GM12878 (cell line): ENCODE data around the gene TSPEAR. TPM values are rescaled to one million over a fixed set of nuclear protein-coding genes. Genes with fewer than 3 reads are reported as not detected.

ENCODE experiments used
- ATAC-seq: fragments of 200-7000 bp; cut with Tn5 transposase; 3 replicates; pipeline ENCODE4 v1.9.1; 2020; ENCODE audit warnings: mild to moderate bottlenecking, moderate library complexity
- BruUV-seq: library from RNA; stranded (reverse); fragments of 400-500 nt; replicated peaks from 2 replicates; lab custom pipeline; 2021; lab: Mats Ljungman, UMichigan
- CTCF ChIA-PET: fragments of 300-600 bp; sonication (Branson Sonifier 250); formaldehyde crosslinking; extraction: SDS; loops from one replicate; lab custom pipeline; 2021; ENCODE audit warnings: inconsistent platforms; lab: Yijun Ruan, JAX
- POLR2A ChIA-PET: fragments of 350-600 bp; formaldehyde crosslinking; extraction: SDS; loops from one replicate; lab custom pipeline; 2021; ENCODE audit warnings: inconsistent platforms; lab: Charles Lee
- RAD21 ChIA-PET: fragments of 300-600 bp; sonication (Branson Sonifier 250); formaldehyde crosslinking; loops from one replicate; lab custom pipeline; 2023; ENCODE audit warnings: antibody characterized with exemption; ENCODE audit not compliant: unreplicated experiment; lab: Charles Lee
- SMC1A ChIA-PET: fragments of 300-600 bp; sonication (Branson Sonifier 250); formaldehyde crosslinking; loops from one replicate; lab custom pipeline; 2023; ENCODE audit not compliant: unreplicated experiment, uncharacterized antibody; lab: Charles Lee
- DNase-seq: peaks from one replicate; pipeline ENCODE4 v3.0.0-alpha.2; 2011; ENCODE audit warnings: low read depth, low spot score
- FAIRE-seq: peaks from 3 replicates; lab custom pipeline; 2011; peaks lifted over from hg19 to GRCh38; lab: Jason Lieb, UNC
- H2AFZ ChIP-seq: 2 replicates; pipeline ENCODE4 v1.6.0; 2011; ENCODE audit warnings: low read depth, low read length, control low read depth; ENCODE audit not compliant: control insufficient read depth
- H3K27ac ChIP-seq: 2 replicates; pipeline ENCODE4 v1.5.1; 2011; ENCODE audit warnings: control low read depth; ENCODE audit not compliant: control insufficient read depth, insufficient read depth
- H3K27me3 ChIP-seq, 2 experiments: replicated peaks in 1 of 2; 2 replicates each; pipeline versions ENCODE4 v1.6.0 to v1.6.1; 2011; ENCODE audit warnings: low read length in 1 of 2; ENCODE audit not compliant: control insufficient read depth in 2 of 2, insufficient read depth in 2 of 2
- H3K36me3 ChIP-seq, 2 experiments: 2 replicates each; pipeline ENCODE4 v1.5.1; 2011; ENCODE audit warnings: low read length in 1 of 2; ENCODE audit not compliant: control insufficient read depth in 2 of 2, insufficient read depth in 2 of 2
- H3K4me1 ChIP-seq: 2 replicates; pipeline ENCODE4 v1.6.1; 2011; ENCODE audit warnings: mild to moderate bottlenecking, low read length, moderate library complexity, mixed read lengths; ENCODE audit not compliant: control insufficient read depth, insufficient read depth
- H3K4me2 ChIP-seq: 2 replicates; pipeline ENCODE4 v1.6.0; 2011; ENCODE audit warnings: control low read depth; ENCODE audit not compliant: control insufficient read depth, insufficient read depth
- H3K4me3 ChIP-seq: fragments of 200-600 bp; sonication (generic); 2 replicates; pipeline ENCODE4 v1.5.1; 2016
- H3K79me2 ChIP-seq: 2 replicates; pipeline ENCODE4 v1.6.0; 2011; ENCODE audit warnings: low read length; ENCODE audit not compliant: control insufficient read depth, insufficient read depth
- H3K9ac ChIP-seq: 2 replicates; pipeline ENCODE4 v1.8.0; 2011; ENCODE audit warnings: low read length, control low read depth, mixed read lengths; ENCODE audit not compliant: control insufficient read depth, insufficient read depth
- H3K9me3 ChIP-seq: replicated peaks from 3 replicates; pipeline ENCODE4 v1.5.1; 2011; ENCODE audit warnings: mild to moderate bottlenecking, low read length; ENCODE audit not compliant: control insufficient read depth, insufficient read depth
- H4K20me1 ChIP-seq: 2 replicates; pipeline ENCODE4 v1.6.0; 2011; ENCODE audit not compliant: control insufficient read depth, insufficient read depth
- ASH2L ChIP-seq: fragments of 300-600, 200-600 bp; sonication (generic); IDR thresholded peaks from 2 replicates; pipeline ENCODE4 v1.6.1; 2017; ENCODE audit warnings: low read depth, mild to moderate bottlenecking, borderline replicate concordance
- ATF7 ChIP-seq: fragments of 450-650 bp; IDR thresholded peaks from 2 replicates; pipeline ENCODE4 v1.6.1; 2016; ENCODE audit warnings: low read depth, mild to moderate bottlenecking
- CEBPB ChIP-seq, 2 experiments: fragments of 150-350 bp in 1 of 2; IDR thresholded peaks; 2 replicates each; pipeline ENCODE4 v1.6.1; 2012 to 2014; ENCODE audit warnings: low read depth in 2 of 2, low read length in 2 of 2, borderline replicate concordance in 1 of 2, inconsistent platforms in 1 of 2
- CHD2 ChIP-seq: IDR thresholded peaks from 2 replicates; pipeline ENCODE4 v1.6.1; 2011; ENCODE audit warnings: low read depth, low read length, improper control_type of control experiment, borderline replicate concordance
- CREB1 ChIP-seq: IDR thresholded peaks from 2 replicates; pipeline ENCODE4 v1.6.1; 2012; ENCODE audit warnings: low read depth, mild to moderate bottlenecking, inconsistent platforms
- DPF2 ChIP-seq: fragments of 450-650 bp; IDR thresholded peaks from 2 replicates; pipeline ENCODE4 v1.6.1; 2017; ENCODE audit warnings: mild to moderate bottlenecking
- ESRRA ChIP-seq: IDR thresholded peaks from 2 replicates; pipeline ENCODE4 v1.6.1; 2012; ENCODE audit warnings: mild to moderate bottlenecking, low read length, improper control_type of control experiment
- IKZF2 ChIP-seq, 2 experiments: fragments of 450-650 bp; IDR thresholded peaks; 2 replicates each; pipeline ENCODE4 v1.6.1; 2017; ENCODE audit warnings: mild to moderate bottlenecking in 2 of 2, moderate library complexity in 2 of 2
- MTA3 ChIP-seq: IDR thresholded peaks from 2 replicates; pipeline ENCODE4 v1.6.1; 2012; ENCODE audit warnings: low read length, inconsistent platforms, borderline replicate concordance
- NFXL1 ChIP-seq: fragments of 450-650 bp; IDR thresholded peaks from 2 replicates; pipeline ENCODE4 v1.6.1; 2017; ENCODE audit warnings: antibody characterized with exemption, mild to moderate bottlenecking, borderline replicate concordance
- NRF1 ChIP-seq: conservative IDR thresholded peaks from 2 replicates; pipeline ENCODE4 v1.6.1; 2011; ENCODE audit warnings: mild to moderate bottlenecking, low read depth, low read length, improper control_type of control experiment
- POLR2AphosphoS2 ChIP-seq: IDR thresholded peaks from 2 replicates; pipeline ENCODE4 v1.6.1; 2011; ENCODE audit warnings: low read depth, mild to moderate bottlenecking, low read length, improper control_type of control experiment, moderate library complexity
- RCOR1 ChIP-seq: conservative IDR thresholded peaks from 2 replicates; pipeline ENCODE4 v1.6.1; 2012; ENCODE audit warnings: low read depth, low read length, improper control_type of control experiment
- RUNX3 ChIP-seq: IDR thresholded peaks from 2 replicates; pipeline ENCODE4 v1.6.1; 2012; ENCODE audit warnings: low read length, inconsistent platforms
- SMAD5 ChIP-seq: IDR thresholded peaks from 2 replicates; pipeline ENCODE4 v1.6.1; 2016; ENCODE audit warnings: antibody characterized with exemption, low read depth
- SMARCA5 ChIP-seq: fragments of 450-650 bp; IDR thresholded peaks from 2 replicates; pipeline ENCODE4 v1.6.1; 2017; ENCODE audit warnings: mild to moderate bottlenecking
- ZNF217 ChIP-seq: fragments of 450-650 bp; IDR thresholded peaks from 2 replicates; pipeline ENCODE4 v1.6.1; 2017; ENCODE audit warnings: antibody characterized with exemption, mild to moderate bottlenecking
- ZNF384 ChIP-seq: IDR thresholded peaks from 2 replicates; pipeline ENCODE4 v1.6.1; 2012; ENCODE audit warnings: low read depth, mild to moderate bottlenecking, low read length, improper control_type of control experiment, borderline replicate concordance
- WGBS: methylation state at CpG from one replicate; pipeline ENCODE4 v1.1.6; 2016; ENCODE audit warnings: low lambda C conversion rate; ENCODE audit not compliant: insufficient replicate concordance, insufficient coverage; ENCODE audit errors: missing lambda C conversion rate; 5-methylcytosine and 5-hydroxymethylcytosine counted together
- in situ Hi-C: fragments of 300-500 bp; cut with MboI; formaldehyde crosslinking; loops from 9 replicates; pipeline ENCODE4 v1.14.3; 2018; ENCODE audit warnings: mixed read lengths
- intact Hi-C: fragments of 100-400 bp; cut with micrococcal nuclease; formaldehyde crosslinking; loops from one replicate; pipeline ENCODE4 v1.14.2; 2022; ENCODE audit not compliant: unreplicated experiment
- polyA plus RNA-seq, 11 experiments: library from polyadenylated mRNA; depleted of rRNA in 4 of 11; unstranded in 6 of 11; stranded (reverse) in 5 of 11; fragments of >200 nt; fragmentation: Nextera tagmentation in 4 of 11; fragmentation: Illumina TruSeq in 1 of 11; extraction: Ambion mirVana in 4 of 11; extraction: Trizol in 1 of 11; gene quantifications; 1 replicate in 1 of 11; 2 replicates in 10 of 11; pipeline versions ENCODE4 v1.2.1 to v1.2.3, GENCODE V29; 2011 to 2016; ENCODE audit warnings: inconsistent platforms in 2 of 11, missing spikeins in 2 of 11, low read depth in 1 of 11
- total RNA-seq, 4 experiments: library from RNA; depleted of rRNA in 3 of 4; stranded (reverse); fragments of >200 nt in 3 of 4; fragmentation: Illumina TruSeq in 1 of 4; extraction: Trizol in 1 of 4; gene quantifications; 2 replicates each; pipeline versions ENCODE4 v1.2.1 to v1.2.3, GENCODE V29; 2013 to 2021
- TF ChIP-seq, protein P1 (sequence below): fragments of 450-650 bp; formaldehyde crosslinking; IDR thresholded peaks from 2 replicates; pipeline ENCODE4 v1.4.0; 2022; ENCODE audit warnings: mild to moderate bottlenecking, moderate library complexity

Gene TSPEAR
- total and polyA plus RNA-seq, 10 of the 15 experiments (the other 5 are each of a cell fraction or from before 2014, with no cell fraction given): not detected

- TF ChIP-seq, protein P1, sequence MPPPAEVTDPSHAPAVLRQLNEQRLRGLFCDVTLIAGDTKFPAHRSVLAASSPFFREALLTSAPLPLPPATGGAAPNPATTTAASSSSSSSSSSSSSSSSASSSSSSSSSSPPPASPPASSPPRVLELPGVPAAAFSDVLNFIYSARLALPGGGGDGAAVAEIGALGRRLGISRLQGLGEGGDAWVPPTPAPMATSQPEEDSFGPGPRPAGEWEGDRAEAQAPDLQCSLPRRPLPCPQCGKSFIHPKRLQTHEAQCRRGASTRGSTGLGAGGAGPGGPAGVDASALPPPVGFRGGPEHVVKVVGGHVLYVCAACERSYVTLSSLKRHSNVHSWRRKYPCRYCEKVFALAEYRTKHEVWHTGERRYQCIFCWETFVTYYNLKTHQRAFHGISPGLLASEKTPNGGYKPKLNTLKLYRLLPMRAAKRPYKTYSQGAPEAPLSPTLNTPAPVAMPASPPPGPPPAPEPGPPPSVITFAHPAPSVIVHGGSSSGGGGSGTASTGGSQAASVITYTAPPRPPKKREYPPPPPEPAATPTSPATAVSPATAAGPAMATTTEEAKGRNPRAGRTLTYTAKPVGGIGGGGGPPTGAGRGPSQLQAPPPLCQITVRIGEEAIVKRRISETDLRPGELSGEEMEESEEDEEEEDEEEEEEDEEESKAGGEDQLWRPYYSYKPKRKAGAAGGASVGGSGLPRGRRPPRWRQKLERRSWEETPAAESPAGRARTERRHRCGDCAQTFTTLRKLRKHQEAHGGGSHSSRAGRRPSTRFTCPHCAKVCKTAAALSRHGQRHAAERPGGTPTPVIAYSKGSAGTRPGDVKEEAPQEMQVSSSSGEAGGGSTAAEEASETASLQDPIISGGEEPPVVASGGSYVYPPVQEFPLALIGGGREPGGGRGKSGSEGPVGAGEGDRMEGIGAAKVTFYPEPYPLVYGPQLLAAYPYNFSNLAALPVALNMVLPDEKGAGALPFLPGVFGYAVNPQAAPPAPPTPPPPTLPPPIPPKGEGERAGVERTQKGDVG (CRISPR knock-in tag): no peak
- TF ChIP-seq ESRRA: no peak
- TF ChIP-seq DPF2: no peak
- no peak for TF ChIP-seq CREB1
- no peak for TF ChIP-seq RUNX3
- no peak for TF ChIP-seq NFXL1
- no peak for TF ChIP-seq CHD2
- no peak for TF ChIP-seq ATF7
- TF ChIP-seq ASH2L: no peak
Observed at GRCh38 chr21:44737706-44738354, 26.5 kb upstream of the TSPEAR start (continued).

DNA sequence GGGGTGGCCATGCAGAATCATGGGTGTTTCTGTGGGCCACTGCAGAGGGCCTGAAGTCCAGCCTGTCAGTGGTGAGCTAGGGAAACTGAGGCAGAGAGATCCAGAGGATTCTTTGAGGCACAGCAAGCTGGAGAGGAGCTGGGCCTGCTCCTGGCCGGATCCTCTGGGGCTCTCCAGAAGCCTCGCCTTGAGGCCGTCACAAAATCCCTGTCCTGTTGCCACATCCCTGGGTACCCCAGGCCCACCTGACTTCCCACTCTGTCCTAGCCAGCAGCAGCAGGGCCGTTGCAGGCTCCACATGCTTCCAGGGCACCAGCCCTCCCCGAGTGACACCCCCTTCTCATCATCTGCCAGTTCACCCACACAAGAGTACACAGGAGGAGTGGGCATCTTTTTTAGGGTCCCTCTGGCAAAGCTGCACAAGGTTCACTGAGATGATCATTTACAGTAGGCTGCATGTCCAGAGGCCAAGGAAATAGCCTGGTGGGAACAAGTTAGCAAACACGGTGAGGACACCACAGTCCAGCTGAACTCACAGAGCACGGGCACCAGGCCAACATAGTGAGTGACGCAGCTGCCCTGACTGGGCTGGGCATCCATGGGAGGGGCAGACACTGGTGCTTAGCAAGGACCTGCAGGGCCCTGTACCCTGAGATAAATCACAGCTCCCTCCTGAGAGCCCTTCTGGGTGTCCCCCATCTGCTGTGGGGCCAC lies 25.1 kb upstream of the TSPEAR start:
- FAIRE-seq: no peak
- TF ChIP-seq ZNF384 (no peak), POLR2AphosphoS2 (no peak), ZNF217 (no peak), CEBPB (IDR thresholded peaks at IDR 0.05; ENCODE audit: borderline replicate concordance in 1 of 2, low read depth in 2 of 2, low read length in 2 of 2) (no peak), SMAD5 (no peak), IKZF2 (IDR thresholded peaks at IDR 0.05) (no peak), SMARCA5 (no peak), RCOR1 (no peak), MTA3 (no peak), NRF1 (no peak)

More for the DNA sequence above, 25.1 kb upstream of the TSPEAR start:
- Histone ChIP-seq H3K36me3 (no peaks in the 10 kb centered on the region), H3K27me3 (no peaks in the 10 kb centered on the region; a peak in 1 of 4 replicates), H3K4me1 (no peaks in the 10 kb centered on the region), H3K9me3 (no peaks in the 10 kb centered on the region), H2AFZ (no peak overlapping the region), H3K9ac (no peak overlapping the region), H3K27ac (no peak overlapping the region), H4K20me1 (no peaks in the 10 kb centered on the region), H3K79me2 (no peaks in the 10 kb centered on the region), H3K4me2 (no peak overlapping the region), H3K4me3 (no peak overlapping the region)
- no TSS peak for BruUV-seq
- 43% methylated on average over 8 of the region's 8 CpGs for WGBS
- intact Hi-C loops (no loop called here), in situ Hi-C loops (no loop called here)
- ATAC-seq (no peak), DNase-seq (no peak)
- RAD21 ChIA-PET: no interaction called here
- SMC1A ChIA-PET: no interaction called here
- CTCF ChIA-PET: no interaction called here
- POLR2A ChIA-PET: no interaction called here
